ENCODE measurements around the gene NUMB.

The NUMB gene

DNA sequence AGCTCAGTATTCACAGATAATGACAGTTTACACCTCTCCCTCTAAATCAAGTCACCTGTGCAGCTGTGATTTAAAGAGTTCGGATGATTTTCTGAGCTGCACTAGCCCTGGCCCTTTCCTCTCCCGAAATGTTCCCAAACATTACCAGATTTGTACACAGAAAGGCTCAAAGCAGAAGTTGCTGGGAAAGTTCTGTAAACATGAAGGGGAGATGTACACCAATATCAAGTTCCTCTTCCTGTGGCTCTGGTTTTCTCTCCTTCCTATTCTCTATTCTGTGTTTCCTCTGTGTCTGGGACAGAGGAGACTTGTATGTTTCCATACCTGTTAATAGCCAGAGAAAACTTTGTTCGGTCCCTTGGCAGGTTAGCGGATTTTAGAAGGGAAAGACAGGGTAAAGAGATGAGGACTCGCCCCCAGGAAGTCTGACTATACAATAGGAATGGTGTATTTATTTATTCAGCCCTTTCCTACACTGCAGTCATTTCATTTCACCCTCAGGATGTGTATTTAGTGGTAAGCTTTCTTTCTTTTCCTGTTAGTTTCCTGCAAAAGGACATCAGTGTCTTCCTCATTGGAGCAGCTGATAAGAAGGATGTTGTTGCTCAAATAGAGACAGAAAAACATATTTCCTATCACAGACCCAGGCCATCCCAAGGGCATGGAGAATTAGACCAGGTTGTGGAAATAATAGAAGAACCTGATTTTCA lies 7.6 kb upstream of the NUMB start:
- no peak for DNase-seq (ENCODE audit: low read depth in 2 of 2, low spot score in 1 of 2)

DNA sequence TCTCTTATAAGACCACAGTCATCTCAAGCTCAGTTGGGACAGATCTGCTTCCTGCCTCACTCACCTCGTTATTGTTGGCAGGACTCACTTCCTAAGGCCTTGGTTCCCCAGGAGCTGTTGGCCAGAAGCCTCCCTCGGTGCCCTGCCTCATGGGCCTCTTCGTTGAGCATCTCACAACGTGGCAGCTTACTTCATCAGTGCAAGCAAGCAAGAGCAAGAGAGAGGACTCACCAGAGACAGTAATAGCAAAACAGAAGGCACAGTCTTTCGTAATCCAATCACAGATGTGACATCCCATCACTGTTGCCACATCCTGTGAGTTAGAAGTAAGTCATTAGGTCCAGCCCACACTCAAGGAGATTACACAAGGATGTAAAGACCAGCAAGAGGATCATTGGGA lies 5.1 kb upstream of the NUMB start:
- DNase-seq (ENCODE audit: low read depth in 2 of 2, low spot score in 1 of 2) = no peak

DNA sequence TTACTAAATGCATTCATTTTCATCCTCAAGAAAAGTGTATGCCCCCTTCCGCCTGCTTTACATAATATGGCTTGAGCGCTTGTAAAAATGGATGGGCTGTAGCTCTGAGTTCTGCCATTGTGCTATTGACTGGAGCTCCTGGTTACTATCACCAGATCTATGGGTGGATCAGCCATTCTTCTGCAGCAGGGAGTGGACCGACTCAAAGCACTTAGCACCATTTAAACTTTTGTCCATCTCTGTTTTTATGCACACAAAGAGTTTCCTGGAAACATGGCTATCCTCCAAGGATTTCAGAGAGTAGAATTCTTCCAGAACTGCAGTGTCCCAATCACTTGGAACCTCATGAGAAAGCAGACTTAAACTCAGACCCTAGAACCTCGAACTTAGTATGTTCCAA lies 4.5 kb upstream of the NUMB start:
- DNase-seq (ENCODE audit: low read depth in 2 of 2, low spot score in 1 of 2) = no peak

DNA sequence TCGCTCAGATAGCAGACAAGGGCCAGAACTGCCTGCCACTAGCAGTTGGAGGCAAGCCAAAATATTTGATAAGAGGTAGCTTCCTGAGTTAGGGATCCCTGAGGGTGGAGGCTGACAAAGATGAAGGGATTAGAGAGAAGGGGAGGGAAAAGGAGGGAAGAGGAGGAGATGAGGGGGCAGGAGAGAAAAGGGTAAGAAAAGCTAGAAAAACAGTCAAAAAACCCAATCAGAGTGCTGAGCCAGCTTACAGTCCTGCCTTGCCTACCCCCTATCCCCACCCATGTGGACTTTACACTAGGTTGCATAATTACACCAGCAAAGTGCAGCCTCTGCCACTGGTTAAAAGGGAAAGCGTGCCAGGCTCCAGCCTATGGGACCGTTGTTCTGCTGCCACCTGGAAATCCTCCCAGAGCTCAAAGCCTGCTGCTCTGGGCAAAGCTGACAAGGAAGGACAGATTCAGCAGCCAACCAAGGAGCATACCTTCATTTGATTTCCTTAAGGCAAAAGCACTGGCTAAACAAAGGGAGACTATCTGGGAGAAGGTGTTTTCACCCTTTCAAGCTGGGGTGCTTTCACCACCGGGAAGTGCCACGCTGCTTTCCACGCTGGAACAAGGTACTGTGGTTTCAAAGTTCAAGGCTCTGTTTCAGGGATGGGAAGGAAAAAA lies 3.8 kb upstream of the NUMB start:
- no peak for DNase-seq (ENCODE audit: low read depth in 2 of 2, low spot score in 1 of 2)

DNA sequence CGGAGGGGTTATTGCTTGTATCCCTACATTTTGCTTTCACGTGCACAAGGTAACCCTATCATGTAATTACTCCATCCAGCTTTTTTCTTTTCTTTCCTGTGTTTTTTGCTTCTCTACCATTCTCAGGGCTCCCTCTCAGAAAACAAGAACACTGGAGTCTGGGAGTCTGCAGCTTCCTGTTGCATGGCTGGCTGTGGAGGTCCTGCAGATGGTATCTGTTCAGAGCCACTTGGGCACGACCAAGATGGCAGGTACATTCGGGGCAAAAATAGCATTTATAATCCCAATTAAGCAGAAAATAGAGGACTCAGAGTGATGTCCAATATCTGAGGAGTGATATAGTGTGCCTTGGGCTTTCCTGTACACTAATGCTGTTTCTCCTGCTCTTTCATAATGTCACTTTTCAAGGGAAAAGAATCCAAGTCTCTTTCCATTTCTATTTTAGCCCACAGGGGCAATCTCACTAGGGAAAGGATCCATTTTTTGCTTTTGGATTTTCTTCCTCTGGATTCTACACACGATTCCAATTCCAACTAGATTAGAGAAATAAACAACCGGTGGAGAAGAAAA lies 3.2 kb upstream of the NUMB start:
- DNase-seq (ENCODE audit: low read depth in 2 of 2, low spot score in 1 of 2) = no peak

DNA sequence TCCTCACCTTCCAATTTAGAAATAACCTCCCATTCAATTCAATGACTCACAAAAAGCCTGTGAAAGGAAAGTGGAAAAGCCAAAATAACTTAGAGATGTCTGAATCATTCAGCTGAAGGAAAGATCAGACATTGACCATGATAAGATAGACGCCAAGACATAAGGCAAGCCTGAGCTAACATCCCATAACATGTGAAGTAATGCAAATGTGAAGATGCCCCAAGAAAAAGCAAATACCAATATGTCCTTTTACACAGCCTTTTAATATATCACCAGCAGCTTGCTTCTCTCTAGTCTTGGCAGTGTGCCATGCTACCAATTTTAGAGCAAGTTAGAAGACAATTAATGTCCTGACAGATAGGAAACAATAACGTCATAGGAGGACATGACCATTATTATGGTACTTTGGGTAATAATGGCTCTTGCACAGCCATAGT lies 2.4 kb upstream of the NUMB start:
- DNase-seq (ENCODE audit: low read depth in 2 of 2, low spot score in 1 of 2) = no peak

DNA sequence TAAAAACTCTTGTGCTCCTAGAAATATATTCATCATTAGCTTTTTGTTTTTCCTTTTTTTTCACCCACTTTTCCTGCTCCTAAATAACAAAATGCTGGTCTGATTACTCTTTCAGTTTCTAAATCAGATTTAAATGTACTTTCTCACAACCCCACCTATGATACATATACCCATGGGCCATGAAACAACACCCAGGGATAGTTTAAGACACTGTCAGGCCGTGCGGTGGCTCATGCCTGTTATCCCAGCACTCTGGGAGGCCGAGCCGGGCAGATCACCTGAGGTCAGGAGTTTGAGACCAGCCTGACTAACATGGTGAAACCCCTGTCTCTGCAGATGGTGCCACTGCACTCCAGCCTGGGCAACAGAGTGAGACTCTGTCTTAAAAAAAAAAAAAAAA lies 1.6 kb upstream of the NUMB start:
- DNase-seq (ENCODE audit: low read depth in 2 of 2, low spot score in 1 of 2) = no peak

DNA sequence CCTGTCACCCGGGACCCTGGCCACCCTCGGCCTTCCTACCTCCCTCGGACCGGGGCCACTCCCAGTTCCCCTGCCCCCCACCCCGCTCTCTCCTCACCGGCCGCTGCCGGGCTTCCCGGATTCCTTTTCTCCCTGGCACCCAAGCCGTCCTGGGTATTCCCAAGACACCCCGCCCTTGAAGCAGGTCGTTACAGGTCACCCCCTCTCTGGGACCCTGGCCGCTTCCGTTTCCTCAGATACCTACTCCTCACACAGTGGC lies 493 bp downstream of the NUMB start:
- no peak for DNase-seq (ENCODE audit: low read depth in 2 of 2, low spot score in 1 of 2)

DNA sequence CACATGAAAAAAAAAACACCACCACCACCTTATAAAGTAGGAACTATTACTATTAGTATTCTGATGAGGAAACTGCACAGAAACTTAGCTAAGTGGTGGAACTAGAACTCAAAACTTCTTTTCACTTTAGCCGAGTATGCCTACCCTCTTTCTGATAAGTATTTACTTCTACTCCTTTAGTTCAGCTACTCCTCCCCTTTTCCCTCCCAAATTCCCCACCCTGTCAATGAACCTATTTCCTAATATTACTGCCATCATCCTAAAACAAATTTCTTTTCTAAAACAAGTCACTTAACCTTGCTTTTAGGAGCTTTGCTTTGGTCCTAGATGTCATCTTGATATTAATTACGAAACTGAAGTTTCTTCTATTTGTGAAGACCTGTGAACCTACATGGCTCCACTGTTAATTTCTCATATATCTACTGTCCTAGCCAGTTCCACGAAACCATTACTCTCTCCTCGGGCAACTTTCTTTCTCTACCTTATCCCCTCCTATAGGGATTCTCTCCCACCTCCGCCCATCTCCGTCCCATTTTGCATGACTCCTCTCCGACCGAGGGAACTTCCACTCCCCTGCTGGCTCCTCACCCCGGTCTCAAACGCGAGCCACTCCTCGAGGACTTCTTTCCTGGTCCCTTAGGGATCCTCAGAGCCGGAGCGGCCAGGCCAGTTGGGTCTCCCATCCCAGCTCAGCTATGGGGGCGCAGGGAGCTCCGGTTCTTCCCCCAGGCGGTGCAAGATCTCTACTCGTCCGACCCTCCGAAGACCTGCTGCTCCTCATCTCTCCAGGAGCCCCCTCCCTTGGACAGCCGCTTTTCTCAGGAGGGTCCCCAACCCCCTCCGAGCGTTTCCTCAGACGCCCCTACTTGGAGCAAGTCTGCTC lies 1.1 kb downstream of the NUMB start:
- DNase-seq (ENCODE audit: low read depth in 2 of 2, low spot score in 1 of 2) = no peak

DNA sequence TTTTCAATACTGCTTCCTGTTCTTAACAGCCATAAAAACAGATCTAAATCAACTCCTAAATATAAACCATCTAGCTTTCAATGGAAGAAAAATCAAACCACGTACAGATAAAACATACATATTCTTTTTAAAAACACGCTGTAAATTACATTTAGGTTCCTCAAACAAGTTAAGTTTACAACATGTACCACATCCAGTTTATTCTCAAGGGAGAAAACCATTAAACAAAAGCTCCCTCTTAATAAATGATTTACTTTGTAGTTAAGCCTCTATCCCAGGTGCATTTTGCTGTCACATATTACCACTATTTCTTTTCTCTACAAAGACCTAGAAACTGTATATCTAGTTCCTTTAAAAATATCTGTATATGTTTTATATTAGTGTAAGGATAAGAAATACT lies 3.1 kb downstream of the NUMB start:
- no peak for DNase-seq (ENCODE audit: low read depth in 2 of 2, low spot score in 1 of 2)

DNA sequence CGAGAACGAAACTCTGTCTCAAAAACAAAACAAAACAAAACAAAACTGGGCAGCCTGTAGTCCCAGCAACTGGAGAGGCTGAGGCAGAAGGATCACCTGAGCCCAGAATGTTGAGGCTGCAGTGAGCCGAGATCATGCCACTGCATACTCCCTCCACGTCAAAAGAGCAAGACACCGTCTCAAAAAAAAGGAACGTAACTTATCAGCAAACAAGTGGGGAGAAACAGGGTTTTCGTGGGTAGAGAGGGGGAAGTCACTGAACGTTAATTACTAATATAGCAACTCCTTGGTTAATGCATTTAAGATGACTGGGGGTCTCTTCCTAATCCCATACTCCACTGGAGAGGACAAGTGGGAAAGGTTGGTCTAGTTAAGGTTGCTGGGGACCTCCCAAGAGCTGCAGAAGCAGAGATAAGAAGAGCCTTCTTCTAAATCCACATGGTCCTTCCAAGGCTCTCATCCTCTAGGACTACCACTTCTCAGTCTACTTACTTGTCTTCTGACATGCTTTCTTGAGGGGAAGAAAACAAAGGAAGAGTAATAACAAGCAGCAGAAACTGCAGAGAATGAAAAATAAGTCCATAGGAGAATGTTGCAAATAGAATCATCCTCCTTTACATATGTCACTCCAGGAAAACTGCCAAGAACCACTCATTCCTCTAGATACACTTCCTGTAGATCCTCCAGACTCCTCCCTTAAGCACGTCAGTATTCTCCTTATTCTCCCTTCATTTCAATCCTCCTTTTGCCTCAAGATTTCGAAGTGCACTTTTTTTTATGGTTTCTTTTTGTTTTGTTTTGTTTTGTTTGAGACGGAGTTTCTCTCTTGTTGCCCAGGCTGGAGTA lies 5.8 kb downstream of the NUMB start:
- no peak for DNase-seq (ENCODE audit: low read depth in 2 of 2, low spot score in 1 of 2)

DNA sequence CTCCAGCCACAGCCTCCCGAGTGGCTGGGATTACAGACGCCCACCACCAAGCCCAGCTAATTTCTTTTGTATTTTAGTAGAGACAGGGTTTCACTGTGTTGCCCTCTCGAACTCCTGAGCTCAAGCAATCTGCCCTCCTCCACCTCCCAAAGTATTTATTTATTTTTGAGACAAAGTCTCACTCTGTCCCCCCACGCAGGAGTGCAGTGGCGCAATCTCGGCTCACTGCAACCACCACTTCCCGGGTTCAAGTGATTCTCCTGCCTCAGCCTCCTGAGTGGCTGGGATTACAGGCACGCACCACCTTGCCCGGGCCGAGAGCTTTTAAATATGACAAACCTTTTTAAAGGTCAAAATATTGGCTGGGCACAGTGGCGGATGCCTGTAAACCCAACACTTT lies 14.6 kb downstream of the NUMB start:
- DNase-seq (ENCODE audit: low read depth in 2 of 2, low spot score in 1 of 2) = no peak

DNA sequence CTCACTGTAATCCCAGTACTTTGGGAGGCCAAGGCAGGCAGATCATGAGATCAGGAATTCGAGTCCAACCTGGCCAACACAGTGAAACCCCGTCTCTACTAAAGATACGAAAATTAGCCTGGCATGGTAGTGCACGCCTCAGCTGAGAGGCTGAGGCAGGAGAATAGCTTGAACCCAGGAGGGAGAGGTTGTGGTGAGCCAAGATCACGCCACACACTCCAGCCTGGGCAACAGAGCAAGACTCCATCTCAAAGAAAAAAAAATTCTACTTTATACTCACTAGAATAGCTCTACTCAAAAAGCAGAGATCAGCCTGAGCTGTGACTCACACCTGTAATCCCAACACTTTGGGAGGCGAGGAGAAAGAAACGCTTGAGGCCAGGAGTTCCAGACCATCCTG lies 17.1 kb downstream of the NUMB start:
- no peak for DNase-seq (ENCODE audit: low read depth in 2 of 2, low spot score in 1 of 2)

DNA sequence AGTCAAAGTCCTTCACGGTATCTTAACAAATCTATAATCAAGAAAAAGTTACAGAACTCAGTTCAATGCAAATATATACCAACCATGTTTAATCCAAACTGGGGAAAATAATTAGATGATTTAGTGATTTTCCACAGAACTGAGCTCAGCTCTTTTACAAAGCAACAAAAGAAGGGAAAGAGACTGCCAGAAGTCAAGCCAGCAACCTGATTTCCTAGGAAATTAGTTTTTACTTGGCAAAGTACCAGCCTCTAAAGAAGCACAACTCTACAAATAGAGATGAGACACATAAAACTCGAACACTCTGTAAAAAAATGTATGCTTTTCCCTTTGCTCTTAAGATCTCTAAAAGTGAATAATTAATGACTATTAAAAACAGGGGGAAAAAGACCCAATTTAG lies 19.4 kb downstream of the NUMB start:
- no peak for DNase-seq (ENCODE audit: low read depth in 2 of 2, low spot score in 1 of 2)

DNA sequence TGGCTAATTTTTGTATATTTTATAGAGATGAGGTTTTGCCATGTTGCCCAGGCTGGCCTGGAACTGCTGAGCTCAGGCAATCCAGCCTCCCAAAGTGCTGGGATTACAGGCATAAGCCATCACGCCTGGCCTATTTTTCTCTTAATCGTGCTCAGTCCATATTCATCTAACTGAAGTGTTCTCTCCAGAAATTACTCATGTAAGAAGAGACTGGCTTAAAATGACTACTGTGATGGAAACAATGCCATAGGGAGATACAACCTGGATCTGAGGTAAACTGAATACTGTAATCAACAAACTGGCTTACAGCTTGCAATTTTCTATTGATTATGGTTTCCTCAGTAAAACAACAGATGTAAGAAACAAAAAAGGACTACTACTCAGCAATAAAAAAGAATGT lies 21.1 kb downstream of the NUMB start:
- DNase-seq (ENCODE audit: low read depth in 2 of 2, low spot score in 1 of 2) = no peak

DNA sequence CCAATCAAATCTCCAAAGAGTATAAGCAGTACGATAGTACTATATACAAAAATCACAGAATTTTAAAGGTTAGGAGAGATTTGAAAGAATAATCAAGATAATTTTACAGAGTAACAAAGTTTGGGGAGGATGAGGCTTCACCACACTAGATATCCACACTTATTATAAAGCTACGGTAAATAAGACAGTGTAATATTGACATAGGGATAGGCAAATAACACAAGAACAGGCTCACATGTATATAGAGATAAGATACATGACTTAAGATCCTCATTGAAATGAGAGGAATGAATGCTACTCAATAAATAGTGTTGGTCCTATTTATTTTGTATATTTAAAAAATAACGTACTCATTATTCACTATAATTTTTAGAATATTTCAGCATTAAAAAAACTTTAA lies 26.2 kb downstream of the NUMB start:
- DNase-seq (ENCODE audit: low read depth in 2 of 2, low spot score in 1 of 2) = no peak

DNA sequence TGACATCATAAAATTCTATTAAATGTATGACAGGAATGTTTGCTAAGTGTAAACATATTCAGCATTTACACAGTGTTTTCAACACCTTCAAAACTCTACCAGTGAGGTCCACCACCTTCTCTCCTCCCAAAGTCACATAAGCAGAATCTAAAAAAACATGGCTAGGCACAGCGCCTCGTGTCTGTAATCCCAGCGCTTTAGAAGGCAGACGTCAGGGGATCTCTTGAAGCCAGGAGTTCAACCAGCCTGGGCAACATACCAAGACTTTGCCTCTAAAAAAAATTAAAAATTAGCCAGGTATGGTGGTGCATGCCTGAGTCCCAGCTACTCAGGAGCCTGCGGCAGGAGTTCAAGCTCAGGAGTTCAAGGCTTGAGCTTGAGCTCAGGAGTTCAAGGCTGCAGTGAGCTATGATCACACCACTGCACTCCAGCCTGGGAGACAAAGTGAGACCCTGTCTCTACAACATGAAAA lies 30.0 kb downstream of the NUMB start:
- DNase-seq (ENCODE audit: low read depth in 2 of 2, low spot score in 1 of 2) = no peak

DNA sequence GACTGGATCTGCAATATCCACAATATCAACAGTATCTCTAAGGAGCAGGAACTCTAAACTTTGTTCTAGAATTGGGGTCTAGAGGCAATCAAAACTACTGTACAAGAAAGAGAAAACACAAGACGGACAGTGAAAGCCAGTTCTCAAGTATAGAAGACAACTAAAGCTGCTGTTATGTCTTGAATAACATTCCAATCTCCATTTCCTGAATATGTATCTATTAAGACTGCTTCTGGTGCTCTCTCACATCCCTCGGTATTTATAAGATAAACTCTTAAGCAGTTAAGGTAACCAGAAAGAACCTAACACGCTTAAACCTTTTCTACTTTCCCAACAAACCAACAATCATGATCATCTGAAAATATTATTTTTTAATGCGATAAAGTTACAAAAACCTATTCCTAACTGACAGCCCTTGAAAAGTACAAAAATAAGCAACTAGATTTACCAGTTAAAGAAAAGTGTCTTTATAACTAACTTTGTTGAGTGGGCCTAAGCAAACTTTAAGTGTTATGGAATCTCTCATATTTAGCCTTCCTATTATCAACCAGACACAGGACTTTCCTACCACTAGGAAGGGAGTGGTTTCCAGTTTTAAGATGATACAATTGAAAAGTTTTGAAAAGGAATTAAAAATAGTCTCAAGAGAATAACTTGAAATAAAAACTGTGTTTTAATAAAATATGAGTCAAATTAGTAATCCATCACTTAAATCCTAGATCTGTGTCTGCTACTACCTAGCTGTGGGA lies 30.7 kb downstream of the NUMB start:
- DNase-seq (ENCODE audit: low read depth in 2 of 2, low spot score in 1 of 2) = no peak

DNA sequence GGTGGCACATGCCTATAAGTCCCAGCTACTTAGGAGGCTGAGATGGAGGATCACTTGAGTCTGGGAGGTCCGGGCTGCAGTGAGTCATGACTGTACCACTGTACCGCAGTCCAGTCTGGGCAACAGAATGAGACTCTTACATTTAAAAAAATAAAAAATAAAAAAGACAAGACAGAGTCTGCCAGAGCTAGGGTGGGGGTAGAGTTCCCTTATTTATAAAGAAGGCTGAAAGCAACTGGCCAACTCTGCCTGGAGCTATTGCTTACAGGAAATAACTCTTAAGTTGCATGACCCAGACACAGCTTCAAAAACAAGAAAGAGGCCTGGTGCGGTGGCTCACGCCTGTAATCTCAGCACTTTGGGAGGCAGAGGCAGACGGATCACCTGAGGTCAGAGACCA lies 31.5 kb downstream of the NUMB start:
- no peak for DNase-seq (ENCODE audit: low read depth in 2 of 2, low spot score in 1 of 2)

DNA sequence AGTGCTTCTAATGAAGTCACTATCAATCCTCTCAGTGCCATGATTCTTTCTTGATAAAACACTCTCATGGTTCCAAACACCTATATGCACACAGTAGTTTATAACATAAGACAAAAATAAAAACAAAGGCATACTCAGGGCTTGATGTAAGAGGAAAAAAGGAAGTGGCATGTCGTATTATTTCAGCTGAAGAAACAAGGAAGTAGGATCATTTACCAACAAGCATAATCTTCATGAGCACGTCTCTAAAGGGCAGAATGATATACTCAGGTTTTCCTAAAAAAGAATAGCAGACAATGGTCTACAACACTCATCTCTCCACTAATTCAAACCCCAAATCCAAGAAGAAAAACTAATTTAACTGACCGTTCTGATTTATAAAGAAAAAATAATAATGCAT lies 33.9 kb downstream of the NUMB start:
- no peak for DNase-seq (ENCODE audit: low read depth in 2 of 2, low spot score in 1 of 2)

Data from stimulated activated CD8-positive, alpha-beta memory T cell treated with anti-CD3 and anti-CD28 coated beads, Interleukin-4, amount 100 ng/mL, for 1 hour (primary cell).